ENCODE results near the gene MRPL58. TPM values are rescaled to one million over a fixed set of nuclear protein-coding genes. Genes with fewer than 3 reads are reported as not detected.

The MRPL58 gene
- total RNA-seq, 2 donors from 2014 or later, result 16.9 TPM; not detected in 1

DNA sequence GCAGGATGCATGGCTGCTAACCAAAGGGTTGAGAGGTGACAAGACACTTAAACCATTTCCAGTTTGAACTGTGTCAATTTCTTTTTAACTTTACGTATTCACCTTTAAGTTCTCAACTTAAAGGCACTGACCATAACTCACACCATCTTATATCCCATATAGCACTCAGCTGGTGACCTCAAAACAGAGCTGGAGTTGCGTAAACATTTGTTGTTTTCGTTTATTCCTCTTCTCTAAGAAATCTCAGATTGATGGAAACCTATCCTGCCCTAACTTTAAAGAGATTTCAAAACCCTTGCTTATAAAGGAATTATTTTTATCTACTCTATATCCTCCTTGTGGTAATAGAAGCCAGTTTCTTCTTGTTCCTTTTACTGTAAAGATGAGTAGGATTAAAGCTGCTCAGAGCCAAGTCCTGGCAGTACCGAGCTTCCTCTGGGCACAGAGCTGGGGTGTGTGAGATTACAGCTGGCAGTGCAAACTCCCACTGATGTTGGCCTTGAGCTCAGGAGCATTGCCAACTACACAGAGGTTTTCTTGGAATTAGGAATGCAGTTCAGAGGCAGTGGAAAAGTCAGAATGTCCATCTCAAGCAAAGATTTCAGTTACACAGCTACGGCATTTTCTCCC, 35.9 kb downstream of the MRPL58 start:
- DNase-seq (peak; percentile 54 to 72 (median 68)), ATAC-seq (no peak)
- Histone ChIP-seq H3K27me3 (no peaks in the 10 kb centered on the region), H3K9me3 (no peaks in the 10 kb centered on the region), H3K27ac (peak overlapping the region in 3 of 4 donors; percentile 42 to 97 (median 93)), H3K36me3 (replicated peaks in 1 of 2; ENCODE audit: insufficient read depth in 1 of 2, low read depth in 2 of 2) (peaks cover 0 to 2% of the 10 kb centered on the region in 2 donors), H3K4me1 (peaks cover 21% of the 10 kb centered on the region), H3K4me3 (no peak overlapping the region)
- intact Hi-C loops (cut with DNase I), result no loop called here
- WGBS, 2 donors, result 12% methylated on average over 5 of the region's 5 CpGs
- TF ChIP-seq, protein P1, sequence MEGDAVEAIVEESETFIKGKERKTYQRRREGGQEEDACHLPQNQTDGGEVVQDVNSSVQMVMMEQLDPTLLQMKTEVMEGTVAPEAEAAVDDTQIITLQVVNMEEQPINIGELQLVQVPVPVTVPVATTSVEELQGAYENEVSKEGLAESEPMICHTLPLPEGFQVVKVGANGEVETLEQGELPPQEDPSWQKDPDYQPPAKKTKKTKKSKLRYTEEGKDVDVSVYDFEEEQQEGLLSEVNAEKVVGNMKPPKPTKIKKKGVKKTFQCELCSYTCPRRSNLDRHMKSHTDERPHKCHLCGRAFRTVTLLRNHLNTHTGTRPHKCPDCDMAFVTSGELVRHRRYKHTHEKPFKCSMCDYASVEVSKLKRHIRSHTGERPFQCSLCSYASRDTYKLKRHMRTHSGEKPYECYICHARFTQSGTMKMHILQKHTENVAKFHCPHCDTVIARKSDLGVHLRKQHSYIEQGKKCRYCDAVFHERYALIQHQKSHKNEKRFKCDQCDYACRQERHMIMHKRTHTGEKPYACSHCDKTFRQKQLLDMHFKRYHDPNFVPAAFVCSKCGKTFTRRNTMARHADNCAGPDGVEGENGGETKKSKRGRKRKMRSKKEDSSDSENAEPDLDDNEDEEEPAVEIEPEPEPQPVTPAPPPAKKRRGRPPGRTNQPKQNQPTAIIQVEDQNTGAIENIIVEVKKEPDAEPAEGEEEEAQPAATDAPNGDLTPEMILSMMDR (IDR thresholded peaks at IDR 0.05), result no peak
- no peak for TF ChIP-seq POLR2A (IDR thresholded peaks at IDR 0.05)

DNA sequence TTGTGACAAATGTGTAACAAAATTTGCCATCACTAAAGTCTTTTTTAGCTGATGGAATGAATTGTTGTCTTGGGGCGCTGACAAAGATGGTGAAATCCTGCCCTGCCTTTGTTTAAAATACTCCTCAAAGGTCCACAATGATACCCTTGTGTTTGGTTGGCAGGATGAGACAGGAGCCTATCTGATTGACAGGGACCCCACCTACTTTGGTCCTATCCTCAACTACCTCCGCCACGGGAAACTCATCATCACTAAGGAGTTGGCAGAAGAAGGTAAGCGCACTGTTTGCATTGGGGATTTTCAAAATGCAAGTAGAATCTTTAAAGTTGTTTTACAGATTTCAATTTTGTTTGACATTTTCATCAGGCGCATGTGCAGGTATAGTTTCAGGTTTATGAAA, 36.6 kb downstream of the MRPL58 start:
- DNase-seq, result no peak
- H3K4me3 ChIP-seq, result no peak overlapping the region
- no peaks in the 10 kb centered on the region for H3K9me3 ChIP-seq
- no peaks in the 10 kb centered on the region for H3K27me3 ChIP-seq
- H3K27ac ChIP-seq, result peak overlapping the region in 1 of 4 donors; percentile 97
- peaks cover 21% of the 10 kb centered on the region for H3K4me1 ChIP-seq
- H3K36me3 ChIP-seq (replicated peaks in 1 of 2; ENCODE audit: insufficient read depth in 1 of 2, low read depth in 2 of 2), result peaks cover 0 to 2% of the 10 kb centered on the region in 2 donors
- intact Hi-C loops (cut with DNase I), result no loop called here
- TF ChIP-seq, protein P1 (IDR thresholded peaks at IDR 0.05), result no peak
- no peak for TF ChIP-seq POLR2A (IDR thresholded peaks at IDR 0.05)
- 88% methylated on average over 5 of the region's 5 CpGs for WGBS, 2 donors
- ATAC-seq, result no peak

DNA sequence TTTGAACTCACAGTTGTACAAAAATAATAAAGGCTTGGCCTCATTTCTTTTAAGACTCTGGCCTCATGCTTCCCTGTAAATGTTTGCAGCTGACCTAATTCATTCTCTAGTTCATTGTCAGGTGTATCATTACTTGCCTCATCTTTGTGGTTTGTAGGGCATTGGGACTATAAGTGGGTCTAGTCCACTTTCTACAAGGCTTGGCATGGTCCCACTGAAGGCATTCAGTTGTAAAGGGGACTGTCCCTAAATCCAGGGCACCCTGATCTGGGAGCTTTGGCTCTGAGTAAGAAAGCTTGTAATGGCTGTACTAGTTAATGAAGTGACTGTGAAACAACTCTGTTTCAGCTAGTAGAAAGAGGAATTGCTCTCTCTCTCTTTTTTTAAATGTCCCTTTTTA, 37.2 kb downstream of the MRPL58 start:
- intact Hi-C loops (cut with DNase I), result no loop called here
- peaks cover 0 to 2% of the 10 kb centered on the region in 2 donors for H3K36me3 ChIP-seq (replicated peaks in 1 of 2; ENCODE audit: insufficient read depth in 1 of 2, low read depth in 2 of 2)
- H3K4me3 ChIP-seq, result no peak overlapping the region
- DNase-seq (no peak), ATAC-seq (no peak)
- H3K27ac ChIP-seq, result no peak overlapping the region
- H3K4me1 ChIP-seq, result peaks cover 21% of the 10 kb centered on the region
- TF ChIP-seq, protein P1 (IDR thresholded peaks at IDR 0.05), result no peak
- TF ChIP-seq POLR2A (IDR thresholded peaks at IDR 0.05), result no peak
- H3K9me3 ChIP-seq, result no peaks in the 10 kb centered on the region
- no peaks in the 10 kb centered on the region for H3K27me3 ChIP-seq

DNA sequence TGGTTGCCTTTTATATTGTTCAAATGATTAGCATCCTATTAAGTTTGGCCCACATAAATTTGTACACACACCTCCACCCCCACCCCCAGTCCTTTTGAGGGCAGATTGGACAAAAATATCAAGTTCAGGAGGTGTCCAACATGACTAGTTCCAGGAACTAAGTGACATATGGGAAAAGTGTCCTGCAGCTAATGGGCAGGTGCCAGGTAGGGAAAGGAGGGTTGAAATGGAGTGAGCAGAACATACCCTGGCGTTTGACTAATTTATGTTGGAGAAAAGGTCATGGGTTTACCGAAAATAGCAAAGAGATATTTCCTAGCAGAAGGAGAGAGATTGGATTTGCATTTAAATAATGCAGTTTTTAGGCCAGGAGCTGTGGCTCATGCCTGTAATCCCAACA, 39.5 kb downstream of the MRPL58 start:
- peaks cover 0 to 2% of the 10 kb centered on the region in 2 donors for H3K36me3 ChIP-seq (replicated peaks in 1 of 2; ENCODE audit: insufficient read depth in 1 of 2, low read depth in 2 of 2)
- no peak overlapping the region for H3K27ac ChIP-seq
- H3K27me3 ChIP-seq, result no peaks in the 10 kb centered on the region
- peaks cover 15% of the 10 kb centered on the region for H3K4me1 ChIP-seq
- ATAC-seq, result no peak
- TF ChIP-seq, protein P1 (IDR thresholded peaks at IDR 0.05), result no peak
- no peak for TF ChIP-seq POLR2A (IDR thresholded peaks at IDR 0.05)
- no peak for DNase-seq
- H3K9me3 ChIP-seq, result no peaks in the 10 kb centered on the region
- no peak overlapping the region for H3K4me3 ChIP-seq
- WGBS, 2 donors, result 78 to 88% methylated on average over 2 of the region's 2 CpGs
- intact Hi-C loops (cut with DNase I), result no loop called here

Data from body of pancreas (tissue), 4 donors.